Measurements from ENCODE around the gene PCDHA4. TPM values are rescaled to one million over a fixed set of nuclear protein-coding genes. Genes with fewer than 3 reads are reported as not detected.
"Not testable (repeated sequence)": the region's sequence is repeated elsewhere in the genome, so short reads cannot be mapped to it uniquely, and the experiment has no call there.

Gene PCDHA4
- total RNA-seq, 1 experiment from 2014 or later, result 0.50 TPM

DNA sequence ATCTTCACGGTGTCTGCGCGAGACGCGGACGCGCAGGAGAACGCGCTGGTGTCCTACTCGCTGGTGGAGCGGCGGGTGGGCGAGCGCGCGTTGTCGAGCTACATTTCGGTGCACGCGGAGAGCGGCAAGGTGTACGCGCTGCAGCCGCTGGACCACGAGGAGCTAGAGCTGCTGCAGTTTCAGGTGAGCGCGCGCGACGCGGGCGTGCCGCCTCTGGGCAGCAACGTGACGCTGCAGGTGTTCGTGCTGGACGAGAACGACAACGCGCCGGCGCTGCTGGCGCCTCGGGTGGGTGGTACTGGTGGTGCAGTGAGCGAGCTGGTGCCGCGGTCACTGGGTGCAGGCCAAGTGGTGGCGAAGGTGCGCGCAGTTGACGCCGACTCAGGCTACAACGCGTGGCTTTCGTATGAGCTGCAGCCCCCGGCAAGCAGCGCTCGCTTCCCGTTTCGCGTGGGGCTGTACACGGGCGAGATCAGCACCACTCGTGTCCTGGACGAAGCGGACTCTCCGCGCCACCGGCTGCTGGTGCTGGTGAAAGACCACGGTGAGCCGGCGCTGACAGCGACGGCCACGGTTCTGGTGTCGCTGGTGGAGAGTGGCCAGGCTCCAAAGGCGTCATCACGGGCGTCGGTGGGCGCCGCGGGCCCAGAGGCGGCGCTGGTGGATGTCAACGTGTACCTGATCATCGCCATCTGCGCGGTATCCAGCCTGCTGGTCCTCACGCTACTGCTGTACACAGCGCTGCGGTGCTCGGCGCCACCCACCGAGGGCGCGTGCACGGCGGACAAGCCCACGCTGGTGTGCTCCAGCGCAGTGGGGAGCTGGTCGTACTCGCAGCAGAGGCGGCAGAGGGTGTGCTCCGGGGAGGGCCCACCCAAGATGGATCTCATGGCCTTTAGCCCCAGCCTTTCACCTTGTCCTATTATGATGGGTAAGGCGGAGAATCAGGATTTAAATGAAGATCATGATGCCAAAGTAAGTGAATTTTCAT is 22.9 kb downstream of the PCDHA4 start:
- not testable (repeated sequence) for H3K4me1 ChIP-seq (replicated peaks); H3K36me3 ChIP-seq; DNase-seq (ENCODE audit: low read depth in 1 of 2, low spot score in 2 of 2); H3K9me3 ChIP-seq (replicated peaks); H3K27me3 ChIP-seq (replicated peaks); H3K4me3 ChIP-seq; H3K27ac ChIP-seq

DNA sequence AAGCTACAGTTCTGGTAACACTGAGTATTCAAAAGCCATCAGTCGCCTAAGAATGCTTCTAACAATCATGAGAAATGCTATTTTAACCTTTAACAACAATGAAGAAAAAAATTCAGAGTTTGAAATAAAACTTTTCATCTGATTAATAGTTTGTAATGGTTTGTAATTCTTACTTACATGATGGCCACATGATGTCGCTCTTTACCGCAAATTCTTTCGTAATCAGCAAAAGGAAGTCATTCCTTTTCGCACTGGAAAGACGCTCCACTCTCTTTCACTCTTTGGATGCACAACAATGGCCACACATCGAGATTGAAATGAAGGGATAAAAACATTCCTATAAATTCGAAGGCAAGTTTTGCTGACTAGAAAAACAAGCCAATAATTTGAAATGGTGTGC is 27.1 kb downstream of the PCDHA4 start, which contains the start of gene PCDHA7:
PCDHA7 (plus strand) TSS at position 277 of the 400 bp plus-strand sequence; CDS start at position 392, 115 bp downstream.
- Histone ChIP-seq H3K4me1 (replicated peaks) (no peaks in the 10 kb centered on the region), H3K27ac (no peak within 1 kb of the TSS), H3K27me3 (replicated peaks) (no peaks in the 10 kb centered on the region), H3K36me3 (no peaks in the 10 kb centered on the region), H3K9me3 (replicated peaks) (peaks cover 8% of the 10 kb centered on the region), H3K4me3 (no peak within 1 kb of the TSS)
- DNase-seq (ENCODE audit: low read depth in 1 of 2, low spot score in 2 of 2), result no peak

DNA sequence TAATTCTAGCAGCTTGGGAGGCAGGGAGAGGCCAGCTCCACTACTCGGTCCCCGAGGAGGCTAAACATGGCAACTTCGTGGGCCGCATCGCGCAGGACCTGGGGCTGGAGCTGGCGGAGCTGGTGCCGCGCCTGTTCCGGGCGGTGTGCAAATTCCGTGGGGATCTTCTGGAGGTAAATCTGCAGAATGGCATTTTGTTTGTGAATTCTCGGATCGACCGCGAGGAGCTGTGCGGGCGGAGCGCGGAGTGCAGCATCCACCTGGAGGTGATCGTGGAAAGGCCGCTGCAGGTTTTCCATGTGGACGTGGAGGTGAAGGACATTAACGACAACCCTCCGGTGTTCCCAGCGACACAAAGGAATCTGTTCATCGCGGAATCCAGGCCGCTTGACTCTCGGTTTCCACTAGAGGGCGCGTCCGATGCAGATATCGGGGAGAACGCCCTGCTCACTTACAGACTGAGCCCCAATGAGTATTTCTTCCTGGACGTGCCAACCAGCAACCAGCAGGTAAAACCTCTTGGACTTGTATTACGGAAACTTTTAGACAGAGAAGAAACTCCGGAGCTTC is 27.7 kb downstream of the PCDHA4 start:
- H3K4me3 ChIP-seq; H3K27me3 ChIP-seq (replicated peaks); H3K9me3 ChIP-seq (replicated peaks); H3K27ac ChIP-seq; DNase-seq (ENCODE audit: low read depth in 1 of 2, low spot score in 2 of 2); H3K4me1 ChIP-seq (replicated peaks); H3K36me3 ChIP-seq: not testable (repeated sequence)

DNA sequence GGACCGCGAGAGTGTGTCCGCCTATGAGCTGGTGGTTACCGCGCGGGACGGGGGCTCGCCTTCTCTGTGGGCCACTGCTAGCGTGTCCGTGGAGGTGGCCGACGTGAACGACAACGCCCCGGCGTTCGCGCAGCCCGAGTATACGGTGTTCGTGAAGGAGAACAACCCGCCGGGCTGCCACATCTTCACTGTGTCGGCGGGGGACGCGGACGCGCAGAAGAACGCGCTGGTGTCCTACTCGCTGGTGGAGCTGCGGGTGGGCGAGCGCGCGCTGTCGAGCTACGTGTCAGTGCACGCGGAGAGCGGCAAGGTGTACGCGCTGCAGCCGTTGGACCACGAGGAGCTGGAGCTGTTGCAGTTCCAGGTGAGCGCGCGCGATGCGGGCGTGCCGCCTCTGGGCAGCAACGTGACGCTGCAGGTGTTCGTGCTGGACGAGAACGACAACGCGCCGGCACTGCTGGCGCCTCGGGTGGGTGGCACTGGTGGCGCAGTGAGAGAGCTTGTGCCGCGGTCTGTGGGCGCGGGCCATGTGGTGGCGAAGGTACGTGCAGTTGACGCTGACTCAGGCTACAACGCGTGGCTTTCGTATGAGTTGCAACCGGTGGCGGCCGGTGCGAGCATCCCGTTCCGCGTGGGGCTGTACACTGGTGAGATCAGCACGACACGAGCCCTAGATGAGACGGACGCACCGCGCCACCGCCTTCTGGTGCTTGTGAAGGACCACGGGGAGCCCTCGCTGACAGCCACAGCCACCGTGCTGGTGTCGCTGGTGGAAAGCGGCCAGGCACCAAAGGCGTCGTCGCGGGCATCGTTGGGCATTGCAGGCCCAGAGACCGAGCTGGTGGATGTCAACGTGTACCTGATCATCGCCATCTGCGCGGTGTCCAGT is 29.0 kb downstream of the PCDHA4 start:
- Histone ChIP-seq H3K36me3 (no peaks in the 10 kb centered on the region), H3K4me3 (no peak overlapping the region), H3K27me3 (replicated peaks) (no peaks in the 10 kb centered on the region), H3K9me3 (replicated peaks) (peaks cover 5% of the 10 kb centered on the region), H3K27ac (no peak overlapping the region), H3K4me1 (replicated peaks) (no peaks in the 10 kb centered on the region)
- no peak for DNase-seq (ENCODE audit: low read depth in 1 of 2, low spot score in 2 of 2)

DNA sequence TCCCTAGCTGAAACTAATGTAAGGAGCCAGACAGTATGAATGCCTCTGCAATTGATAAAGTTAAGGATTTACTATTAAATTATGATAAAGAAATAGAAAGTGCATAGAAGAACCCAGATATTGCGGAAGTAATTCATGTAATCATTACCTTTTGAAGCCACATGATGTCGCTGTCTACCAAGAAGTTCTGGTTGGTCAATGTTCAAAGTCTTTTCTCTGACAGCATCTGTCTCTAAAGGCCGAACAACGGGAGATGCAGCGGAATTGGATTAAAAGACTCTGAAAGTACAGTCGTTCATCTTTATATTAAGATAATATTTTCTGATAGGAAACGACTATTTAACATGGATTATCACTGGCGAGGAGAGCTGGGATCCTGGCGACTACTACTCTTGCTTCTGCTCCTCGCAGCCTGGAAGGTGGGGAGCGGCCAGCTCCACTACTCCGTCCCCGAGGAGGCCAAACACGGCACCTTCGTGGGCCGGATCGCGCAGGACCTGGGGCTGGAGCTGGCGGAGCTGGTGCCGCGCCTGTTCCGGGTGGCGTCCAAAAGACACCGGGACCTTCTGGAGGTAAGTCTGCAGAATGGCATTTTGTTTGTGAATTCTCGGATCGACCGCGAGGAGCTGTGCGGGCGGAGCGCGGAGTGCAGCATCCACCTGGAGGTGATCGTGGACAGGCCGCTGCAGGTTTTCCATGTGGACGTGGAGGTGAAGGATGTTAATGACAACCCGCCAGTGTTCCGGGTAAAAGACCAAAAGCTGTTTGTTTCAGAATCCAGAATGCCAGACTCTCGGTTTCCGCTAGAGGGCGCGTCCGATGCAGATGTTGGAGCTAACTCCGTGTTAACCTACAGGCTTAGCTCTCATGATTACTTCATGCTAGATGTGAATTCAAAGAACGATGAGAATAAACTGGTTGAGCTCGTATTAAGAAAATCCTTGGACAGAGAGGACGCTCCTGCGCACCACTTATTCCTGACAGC is 34.4 kb downstream of the PCDHA4 start, which contains the start of gene PCDHA8:
PCDHA8 (plus strand) TSS at position 210 of the 985 bp plus-strand sequence; CDS start at position 345, 135 bp downstream.
- H3K4me3 ChIP-seq, result no peak within 1 kb of the TSS
- peaks cover 5% of the 10 kb centered on the region; the same call in 1 of the 2 replicates for H3K9me3 ChIP-seq (replicated peaks)
- DNase-seq (ENCODE audit: low read depth in 1 of 2, low spot score in 2 of 2), result no peak
- no peaks in the 10 kb centered on the region for H3K27me3 ChIP-seq (replicated peaks)
- no peaks in the 10 kb centered on the region for H3K4me1 ChIP-seq (replicated peaks)
- no peak within 1 kb of the TSS for H3K27ac ChIP-seq
- H3K36me3 ChIP-seq, result no peaks in the 10 kb centered on the region

DNA sequence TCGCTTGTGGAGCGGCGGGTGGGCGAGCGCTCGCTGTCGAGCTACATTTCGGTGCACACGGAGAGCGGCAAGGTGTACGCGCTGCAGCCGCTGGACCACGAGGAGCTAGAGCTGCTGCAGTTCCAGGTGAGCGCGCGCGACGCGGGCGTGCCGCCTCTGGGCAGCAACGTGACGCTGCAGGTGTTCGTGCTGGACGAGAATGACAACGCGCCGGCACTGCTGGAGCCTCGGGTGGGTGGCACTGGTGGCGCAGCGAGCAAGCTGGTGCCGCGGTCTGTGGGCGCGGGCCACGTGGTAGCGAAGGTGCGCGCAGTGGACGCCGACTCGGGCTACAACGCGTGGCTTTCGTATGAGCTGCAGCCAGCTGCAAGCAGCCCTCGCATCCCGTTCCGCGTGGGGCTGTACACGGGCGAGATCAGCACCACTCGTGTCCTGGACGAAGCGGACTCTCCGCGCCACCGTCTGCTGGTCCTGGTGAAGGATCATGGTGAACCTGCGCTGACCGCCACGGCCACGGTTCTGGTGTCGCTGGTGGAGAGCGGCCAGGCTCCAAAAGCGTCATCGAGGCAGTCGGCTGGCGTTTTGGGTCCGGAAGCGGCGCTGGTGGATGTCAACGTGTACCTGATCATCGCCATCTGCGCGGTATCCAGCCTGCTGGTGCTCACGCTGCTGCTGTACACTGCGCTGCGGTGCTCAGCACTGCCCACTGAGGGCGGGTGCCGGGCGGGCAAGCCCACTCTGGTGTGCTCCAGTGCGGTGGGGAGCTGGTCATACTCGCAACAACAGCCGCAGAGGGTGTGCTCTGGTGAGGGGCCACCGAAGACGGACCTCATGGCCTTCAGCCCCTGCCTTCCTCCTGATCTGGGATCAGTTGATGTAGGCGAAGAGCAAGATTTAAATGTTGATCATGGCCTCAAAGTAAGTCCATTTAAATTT is 36.2 kb downstream of the PCDHA4 start:
- H3K4me1 ChIP-seq (replicated peaks), result no peaks in the 10 kb centered on the region
- H3K36me3 ChIP-seq, result no peaks in the 10 kb centered on the region
- no peak overlapping the region for H3K27ac ChIP-seq
- H3K4me3 ChIP-seq, result no peak overlapping the region
- no peaks in the 10 kb centered on the region for H3K27me3 ChIP-seq (replicated peaks)
- peaks cover 7% of the 10 kb centered on the region for H3K9me3 ChIP-seq (replicated peaks)
- DNase-seq (ENCODE audit: low read depth in 1 of 2, low spot score in 2 of 2), result no peak

DNA sequence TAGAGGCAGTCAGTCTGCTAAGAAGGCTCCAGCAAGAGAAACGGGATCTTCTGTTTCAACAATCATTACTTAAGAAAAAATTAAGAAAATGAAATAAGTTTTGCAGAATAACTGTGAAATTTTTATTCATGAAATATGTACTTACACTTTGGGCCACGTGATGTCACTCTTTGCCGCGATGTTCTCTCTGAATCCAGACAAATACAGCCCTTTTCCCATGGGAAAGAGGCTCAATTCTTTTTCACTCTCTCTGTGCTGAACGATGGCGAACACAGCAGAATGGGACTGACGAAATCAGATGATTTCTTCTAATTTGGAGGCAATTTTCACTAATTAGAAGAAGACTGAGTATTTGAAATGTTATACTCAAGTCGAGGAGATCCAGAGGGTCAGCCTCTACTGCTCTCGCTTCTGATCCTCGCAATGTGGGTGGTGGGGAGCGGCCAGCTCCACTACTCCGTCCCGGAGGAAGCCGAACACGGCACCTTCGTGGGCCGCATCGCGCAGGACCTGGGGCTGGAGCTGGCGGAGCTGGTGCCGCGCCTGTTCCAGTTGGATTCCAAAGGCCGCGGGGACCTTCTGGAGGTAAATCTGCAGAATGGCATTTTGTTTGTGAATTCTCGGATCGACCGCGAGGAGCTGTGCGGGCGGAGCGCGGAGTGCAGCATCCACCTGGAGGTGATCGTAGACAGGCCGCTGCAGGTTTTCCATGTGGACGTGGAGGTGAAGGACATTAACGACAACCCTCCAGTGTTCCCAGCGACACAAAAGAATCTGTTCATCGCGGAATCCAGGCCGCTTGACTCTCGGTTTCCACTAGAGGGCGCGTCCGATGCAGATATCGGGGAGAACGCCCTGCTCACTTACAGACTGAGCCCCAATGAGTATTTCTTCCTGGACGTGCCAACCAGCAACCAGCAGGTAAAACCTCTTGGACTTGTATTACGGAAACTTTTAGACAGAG is 41.6 kb downstream of the PCDHA4 start, which contains the start of gene PCDHA9:
PCDHA9 (plus strand) TSS at position 244 of the 964 bp plus-strand sequence; CDS start at position 358, 114 bp downstream.
- H3K4me3 ChIP-seq; H3K27me3 ChIP-seq (replicated peaks); H3K36me3 ChIP-seq; DNase-seq (ENCODE audit: low read depth in 1 of 2, low spot score in 2 of 2); H3K27ac ChIP-seq; H3K4me1 ChIP-seq (replicated peaks): not testable (repeated sequence)
- peaks cover 10% of the 10 kb centered on the region for H3K9me3 ChIP-seq (replicated peaks)

DNA sequence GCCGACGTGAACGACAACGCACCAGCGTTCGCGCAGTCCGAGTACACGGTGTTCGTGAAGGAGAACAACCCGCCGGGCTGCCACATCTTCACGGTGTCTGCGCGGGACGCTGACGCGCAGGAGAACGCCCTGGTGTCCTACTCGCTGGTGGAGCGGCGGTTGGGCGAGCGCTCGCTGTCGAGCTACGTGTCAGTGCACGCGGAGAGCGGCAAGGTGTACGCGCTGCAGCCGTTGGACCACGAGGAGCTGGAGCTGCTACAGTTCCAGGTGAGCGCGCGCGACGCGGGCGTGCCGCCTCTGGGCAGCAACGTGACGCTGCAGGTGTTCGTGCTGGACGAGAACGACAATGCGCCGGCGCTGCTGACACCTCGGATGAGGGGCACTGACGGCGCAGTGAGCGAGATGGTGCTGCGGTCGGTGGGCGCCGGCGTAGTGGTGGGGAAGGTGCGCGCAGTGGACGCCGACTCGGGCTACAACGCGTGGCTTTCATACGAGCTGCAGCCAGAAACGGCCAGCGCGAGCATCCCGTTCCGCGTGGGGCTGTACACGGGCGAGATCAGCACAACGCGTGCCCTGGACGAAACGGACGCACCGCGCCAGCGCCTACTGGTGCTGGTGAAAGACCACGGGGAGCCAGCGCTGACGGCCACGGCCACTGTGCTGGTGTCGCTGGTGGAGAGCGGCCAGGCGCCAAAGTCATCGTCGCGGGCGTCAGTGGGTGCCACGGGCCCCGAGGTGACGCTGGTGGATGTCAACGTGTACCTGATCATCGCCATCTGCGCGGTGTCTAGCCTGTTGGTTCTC is 43.2 kb downstream of the PCDHA4 start:
- H3K4me3 ChIP-seq; H3K27me3 ChIP-seq (replicated peaks); H3K27ac ChIP-seq; H3K4me1 ChIP-seq (replicated peaks); H3K36me3 ChIP-seq: not testable (repeated sequence)
- H3K9me3 ChIP-seq (replicated peaks), result peaks cover 13% of the 10 kb centered on the region
- DNase-seq (ENCODE audit: low read depth in 1 of 2, low spot score in 2 of 2), result peak in 1 of 2 experiments; percentile 50

DNA sequence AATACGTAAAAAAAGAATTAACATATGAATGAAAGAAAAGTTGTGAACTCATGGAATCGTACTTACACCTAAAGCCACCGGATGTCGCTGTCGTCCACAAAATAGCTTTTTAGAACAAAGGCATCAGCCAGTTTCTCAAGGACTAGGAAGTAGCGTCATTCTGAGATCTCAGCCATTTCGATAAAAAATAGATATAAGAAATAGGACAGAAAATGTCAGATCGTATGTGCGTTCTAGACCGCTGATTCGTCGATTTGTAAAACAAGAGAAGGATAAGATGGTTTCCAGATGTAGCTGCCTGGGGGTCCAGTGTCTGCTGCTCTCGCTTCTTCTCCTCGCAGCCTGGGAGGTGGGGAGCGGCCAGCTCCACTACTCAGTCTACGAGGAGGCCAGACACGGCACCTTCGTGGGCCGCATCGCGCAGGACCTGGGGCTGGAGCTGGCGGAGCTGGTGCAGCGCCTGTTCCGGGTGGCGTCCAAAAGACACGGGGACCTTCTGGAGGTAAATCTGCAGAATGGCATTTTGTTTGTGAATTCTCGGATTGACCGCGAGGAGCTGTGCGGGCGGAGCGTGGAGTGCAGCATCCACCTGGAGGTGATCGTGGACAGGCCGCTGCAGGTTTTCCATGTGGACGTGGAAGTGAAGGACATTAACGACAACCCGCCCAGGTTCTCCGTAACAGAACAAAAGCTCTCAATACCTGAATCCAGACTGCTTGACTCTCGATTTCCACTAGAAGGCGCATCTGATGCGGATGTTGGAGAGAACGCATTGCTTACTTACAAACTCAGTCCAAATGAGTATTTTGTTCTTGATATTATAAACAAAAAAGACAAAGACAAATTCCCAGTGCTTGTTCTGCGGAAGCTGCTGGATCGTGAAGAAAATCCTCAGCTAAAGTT is 49.2 kb downstream of the PCDHA4 start, which contains the start of gene PCDHA10:
PCDHA10 (plus strand) TSS at position 126 of the 903 bp plus-strand sequence; CDS start at position 278, 152 bp downstream.
- peaks cover 31% of the 10 kb centered on the region for H3K9me3 ChIP-seq (replicated peaks)
- no peak within 1 kb of the TSS for H3K27ac ChIP-seq
- H3K4me3 ChIP-seq, result no peak within 1 kb of the TSS
- no peak for DNase-seq (ENCODE audit: low read depth in 1 of 2, low spot score in 2 of 2)
- no peaks in the 10 kb centered on the region for H3K27me3 ChIP-seq (replicated peaks)
- no peaks in the 10 kb centered on the region for H3K4me1 ChIP-seq (replicated peaks)
- no peaks in the 10 kb centered on the region for H3K36me3 ChIP-seq
